AG04449 (cell line): Measurements from ENCODE around the gene SMYD3.

Experiments
- CTCF ChIA-PET: fragments of 350-600 bp; formaldehyde crosslinking; extraction: SDS; loops from one replicate; lab custom pipeline; 2021; ENCODE audit warnings: antibody characterized with exemption; lab: Yijun Ruan, JAX
- POLR2A ChIA-PET: fragments of 400-600, 350-600 bp; formaldehyde crosslinking; extraction: SDS; loops from one replicate; lab custom pipeline; 2020; ENCODE audit warnings: antibody characterized with exemption, inconsistent platforms; lab: Yijun Ruan, JAX
- DNase-seq: peaks from one replicate; pipeline ENCODE4 v3.0.0-alpha.2; 2010; ENCODE audit warnings: low read depth, low spot score
- H3K4me3 ChIP-seq: 2 replicates; pipeline ENCODE4 v1.5.1; 2011; ENCODE audit warnings: low read depth, mild to moderate bottlenecking, control low read depth, low read length
- TF ChIP-seq, protein P1 (sequence below): IDR thresholded peaks from one replicate; pipeline ENCODE4 v1.5.1; 2011; ENCODE audit warnings: mild to moderate bottlenecking, moderate library complexity, low read length, control low read depth, inconsistent platforms; ENCODE audit not compliant: insufficient read depth; ENCODE audit errors: missing control alignments

The SMYD3 gene

DNA sequence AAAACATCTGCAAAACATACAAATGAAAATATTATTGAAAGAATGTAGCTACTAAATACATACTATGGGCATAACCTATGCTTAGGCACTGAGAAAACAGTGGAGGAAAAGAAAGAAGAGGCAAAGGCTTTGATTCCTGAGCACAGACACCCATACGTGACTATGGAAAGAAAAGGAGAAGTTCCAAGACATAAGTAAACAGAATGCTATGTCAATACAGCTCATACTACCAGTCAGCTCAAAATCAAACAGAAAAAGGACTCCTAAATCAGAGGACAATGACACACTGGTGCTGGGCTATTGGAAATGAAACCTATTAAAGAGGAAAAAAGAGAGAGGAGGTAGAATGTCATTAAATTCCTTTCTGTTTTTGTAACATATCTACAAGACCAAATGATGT lies 225.4 kb downstream of the SMYD3 start:
- DNase-seq: no peak
- POLR2A ChIA-PET: no interaction called here
- no peak overlapping the region for H3K4me3 ChIP-seq
- TF ChIP-seq, protein P1, sequence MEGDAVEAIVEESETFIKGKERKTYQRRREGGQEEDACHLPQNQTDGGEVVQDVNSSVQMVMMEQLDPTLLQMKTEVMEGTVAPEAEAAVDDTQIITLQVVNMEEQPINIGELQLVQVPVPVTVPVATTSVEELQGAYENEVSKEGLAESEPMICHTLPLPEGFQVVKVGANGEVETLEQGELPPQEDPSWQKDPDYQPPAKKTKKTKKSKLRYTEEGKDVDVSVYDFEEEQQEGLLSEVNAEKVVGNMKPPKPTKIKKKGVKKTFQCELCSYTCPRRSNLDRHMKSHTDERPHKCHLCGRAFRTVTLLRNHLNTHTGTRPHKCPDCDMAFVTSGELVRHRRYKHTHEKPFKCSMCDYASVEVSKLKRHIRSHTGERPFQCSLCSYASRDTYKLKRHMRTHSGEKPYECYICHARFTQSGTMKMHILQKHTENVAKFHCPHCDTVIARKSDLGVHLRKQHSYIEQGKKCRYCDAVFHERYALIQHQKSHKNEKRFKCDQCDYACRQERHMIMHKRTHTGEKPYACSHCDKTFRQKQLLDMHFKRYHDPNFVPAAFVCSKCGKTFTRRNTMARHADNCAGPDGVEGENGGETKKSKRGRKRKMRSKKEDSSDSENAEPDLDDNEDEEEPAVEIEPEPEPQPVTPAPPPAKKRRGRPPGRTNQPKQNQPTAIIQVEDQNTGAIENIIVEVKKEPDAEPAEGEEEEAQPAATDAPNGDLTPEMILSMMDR: no peak
- CTCF ChIA-PET: interaction anchor here (1.3 to 4.2 kb wide), 5 partner anchors 9 to 1129 kb away, joined by 3 to 46 read pairs (median 7); partner anchors contain the start of gene KIF26B

DNA sequence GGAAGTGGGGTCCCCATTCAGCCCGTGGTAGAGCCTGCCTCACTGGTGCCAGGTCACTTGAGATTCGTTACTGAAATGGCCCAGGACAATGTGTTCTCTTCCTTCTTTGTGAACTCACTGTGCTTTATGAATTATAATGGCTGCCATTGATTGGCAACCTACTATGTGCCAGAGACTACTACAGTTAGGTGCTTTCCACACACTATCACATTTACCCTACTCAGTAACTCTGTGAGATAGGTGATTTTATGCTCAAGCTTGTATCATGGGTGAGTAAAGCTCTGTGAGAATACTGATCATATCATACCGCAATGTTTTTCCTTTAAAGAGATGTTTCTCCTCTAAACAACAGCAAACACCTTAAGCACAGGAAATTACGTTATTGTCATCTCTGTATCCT lies 225.9 kb downstream of the SMYD3 start:
- POLR2A ChIA-PET: no interaction called here
- DNase-seq: no peak

DNA sequence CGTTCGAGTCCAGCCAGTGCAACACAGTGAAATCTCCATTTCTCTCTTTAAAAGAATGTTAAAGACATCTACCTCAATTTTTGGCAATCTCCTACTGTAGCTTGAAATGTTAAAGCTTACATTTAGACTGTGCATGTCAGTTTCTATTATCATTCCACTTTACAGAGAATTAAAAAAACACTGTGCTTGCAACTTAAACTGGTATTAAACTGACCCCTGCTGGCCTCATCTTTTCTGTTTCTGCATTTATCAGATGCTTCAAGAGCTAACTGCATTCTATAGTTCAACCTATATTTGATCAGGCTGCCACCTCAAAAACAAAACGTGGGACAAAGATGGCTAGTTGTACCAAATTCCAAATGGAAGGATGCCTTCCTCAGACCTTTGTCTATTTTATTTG lies 226.5 kb downstream of the SMYD3 start:
- no peak for DNase-seq
- POLR2A ChIA-PET: no interaction called here
- CTCF ChIA-PET: interaction anchor here (0.6 to 4.2 kb wide), 29 partner anchors 8 to 1198 kb away, joined by 3 to 46 read pairs (median 4); partner anchors contain the start of gene KIF26B
- TF ChIP-seq, protein P1: peak; percentile 9
- H3K4me3 ChIP-seq: no peak overlapping the region

More for the DNA sequence above, 225.9 kb downstream of the SMYD3 start:
- TF ChIP-seq, protein P1: no peak
- CTCF ChIA-PET: interaction anchor here (1.0 to 4.2 kb wide), 18 partner anchors 9 to 1199 kb away, joined by 3 to 46 read pairs (median 4); partner anchors contain the start of gene KIF26B
- H3K4me3 ChIP-seq: no peak overlapping the region

DNA sequence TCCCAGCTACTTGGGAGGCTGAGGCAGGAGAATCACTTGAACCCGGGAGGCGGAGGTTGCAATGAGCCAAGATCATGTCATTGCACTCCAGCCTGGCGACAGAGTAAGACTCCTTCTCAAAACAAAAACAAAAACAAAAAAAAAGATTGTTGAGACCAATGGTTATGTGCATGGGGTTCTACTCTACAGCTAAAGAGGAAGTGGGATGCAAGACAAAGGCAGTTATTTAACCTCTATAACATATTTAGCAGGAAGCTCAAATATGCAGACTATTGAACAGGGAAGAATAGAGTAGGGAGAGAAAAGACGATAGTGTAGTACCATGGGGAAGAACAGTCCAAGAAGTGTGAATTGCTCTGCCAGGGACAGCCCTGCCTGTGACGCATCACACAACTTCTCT lies 227.7 kb downstream of the SMYD3 start:
- CTCF ChIA-PET: interaction anchor here (0.8 to 4.2 kb wide), 13 partner anchors 10 to 1129 kb away, joined by 3 to 46 read pairs (median 4); no protein-coding TSS in a partner anchor
- no peak for DNase-seq
- H3K4me3 ChIP-seq: no peak overlapping the region
- POLR2A ChIA-PET: no interaction called here
- TF ChIP-seq, protein P1: no peak

DNA sequence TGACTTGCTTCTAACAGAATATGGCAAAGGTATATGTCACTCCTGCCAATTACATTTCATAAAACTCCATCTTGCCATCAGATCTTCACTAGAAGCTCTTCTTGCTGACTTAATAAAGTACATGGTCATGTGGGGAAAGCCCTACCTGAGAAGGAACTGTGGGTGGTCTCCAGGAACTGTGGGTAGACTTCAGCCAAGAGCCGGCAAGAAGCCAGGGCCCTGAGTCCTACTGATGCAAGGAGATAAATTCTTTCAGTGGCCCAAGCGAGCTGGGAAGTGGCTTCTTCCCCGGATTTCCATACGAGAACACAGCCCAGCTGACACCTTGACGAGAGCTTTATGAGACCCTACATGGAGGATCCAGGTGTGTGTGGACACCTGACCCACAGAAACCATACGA lies 228.7 kb downstream of the SMYD3 start:
- CTCF ChIA-PET: interaction anchor here (0.6 to 4.2 kb wide), 10 partner anchors 10 to 1126 kb away, joined by 3 to 46 read pairs (median 3); no protein-coding TSS in a partner anchor
- POLR2A ChIA-PET: no interaction called here
- H3K4me3 ChIP-seq: no peak overlapping the region
- TF ChIP-seq, protein P1: no peak
- DNase-seq: no peak

DNA sequence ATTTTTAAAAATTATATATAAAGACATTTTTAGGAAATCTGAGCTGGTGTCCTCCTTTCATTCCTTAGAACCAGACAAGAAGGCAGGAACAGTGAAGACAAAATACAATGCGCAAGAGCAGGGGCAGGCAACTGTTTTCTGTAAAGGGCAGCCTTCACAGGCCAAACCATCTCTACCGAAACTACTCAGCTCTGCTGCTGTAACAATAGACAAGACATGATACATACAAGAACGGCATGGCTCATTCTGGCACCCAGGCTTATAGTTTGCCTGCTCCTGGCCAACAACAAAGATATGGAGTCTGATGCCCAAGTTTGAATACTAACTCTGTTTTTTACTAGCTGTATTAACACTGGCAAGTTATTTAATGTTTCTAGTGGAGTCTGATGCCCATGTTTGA lies 232.0 kb downstream of the SMYD3 start:
- TF ChIP-seq, protein P1: no peak
- no peak overlapping the region for H3K4me3 ChIP-seq
- POLR2A ChIA-PET: no interaction called here
- DNase-seq: no peak
- CTCF ChIA-PET: no interaction called here
